Spleen (tissue), 11 donors: ENCODE measurements around the gene KCNH5. TPM values are rescaled to one million over a fixed set of nuclear protein-coding genes. Genes with fewer than 3 reads are reported as not detected.

Source experiments
- DNase-seq: peaks from one replicate; pipeline ENCODE4 v3.0.0-alpha.2; 2020
- H3K27ac ChIP-seq, 8 donors: fragments of 200-600 bp; sonication (generic) in 7 of 8; 1 replicate in 4 of 8; 2 replicates in 4 of 8; pipeline versions ENCODE4 v1.5.0 to v1.8.0; 2016 to 2021; ENCODE audit warnings: inconsistent platforms in 4 of 8, mild to moderate bottlenecking in 4 of 8, moderate library complexity in 1 of 8
- H3K27me3 ChIP-seq, 7 donors: fragments of 200-600 bp; sonication (generic) in 6 of 7; replicated peaks in 1 of 7; 1 replicate in 4 of 7; 2 replicates in 3 of 7; pipeline versions ENCODE4 v1.5.0 to v1.8.0; 2016 to 2021; ENCODE audit warnings: inconsistent platforms in 3 of 7, mild to moderate bottlenecking in 1 of 7
- H3K36me3 ChIP-seq, 6 donors: fragments of 200-600 bp; sonication (generic) in 5 of 6; 1 replicate in 4 of 6; 2 replicates in 2 of 6; pipeline versions ENCODE4 v1.5.0 to v1.8.0; 2016 to 2021; ENCODE audit warnings: inconsistent platforms in 2 of 6
- H3K4me1 ChIP-seq, 6 donors: fragments of 200-600 bp; sonication (generic) in 5 of 6; 1 replicate in 3 of 6; 2 replicates in 3 of 6; pipeline versions ENCODE4 v1.5.0 to v1.8.0; 2016 to 2021; ENCODE audit warnings: inconsistent platforms in 3 of 6
- H3K4me3 ChIP-seq, 8 donors: fragments of 200-600 bp; sonication (generic) in 7 of 8; 1 replicate in 4 of 8; 2 replicates in 4 of 8; pipeline versions ENCODE4 v1.5.0 to v1.8.0; 2016 to 2021; ENCODE audit warnings: inconsistent platforms in 4 of 8, mild to moderate bottlenecking in 4 of 8, moderate library complexity in 2 of 8
- H3K9me3 ChIP-seq, 8 donors: fragments of 200-600 bp; sonication (generic) in 7 of 8; 1 replicate in 4 of 8; 2 replicates in 4 of 8; pipeline versions ENCODE4 v1.5.0 to v1.8.0; 2016 to 2021; ENCODE audit warnings: inconsistent platforms in 4 of 8
- POLR2A ChIP-seq, 3 donors: fragments of 450-650 bp; IDR thresholded peaks; one replicate each; pipeline ENCODE4 v1.5.1; 2017; ENCODE audit warnings: antibody characterized with exemption in 3 of 3, mild to moderate bottlenecking in 1 of 3
- POLR2AphosphoS5 ChIP-seq, 3 donors: sonication (generic); formaldehyde crosslinking; IDR thresholded peaks; one replicate each; pipeline ENCODE4 v1.5.1; 2017; ENCODE audit warnings: antibody characterized with exemption in 3 of 3
- WGBS, 5 donors: extraction: QIAGEN DNeasy Blood & Tissue Kit in 3 of 5; methylation state at CpG; one replicate each; pipeline versions ENCODE4 v1.1.5 to v1.1.7; 2013 to 2018; 5-methylcytosine and 5-hydroxymethylcytosine counted together
- intact Hi-C: fragments of 100-400 bp; cut with DNase I; formaldehyde crosslinking; loops from one replicate; pipeline ENCODE4 v1.15.0; 2023; ENCODE audit warnings: low total_unique reads
- polyA plus RNA-seq, 3 donors: library from polyadenylated mRNA; stranded (reverse); fragments of 200-250 nt; gene quantifications; one replicate each; pipeline ENCODE4 v1.2.1, GENCODE V29; 2013
- total RNA-seq, 7 donors: library from RNA; depleted of rRNA in 3 of 7; stranded (reverse); fragments of >200 nt in 3 of 7; fragmentation: NEBNext Ultra II Directional in 4 of 7; extraction: Animal tissue kit (Norgen Biotek cat#: 25700) in 4 of 7; gene quantifications; one replicate each; pipeline versions ENCODE4 v1.1.0 to v1.2.1, GENCODE V29; 2016 to 2021
- TF ChIP-seq, protein P1 (sequence below), 11 experiments: fragments of 200-600 bp in 7 of 11; fragments of 450-650 bp in 4 of 11; sonication (generic) in 4 of 11; IDR thresholded peaks in 8 of 11; conservative IDR thresholded peaks in 3 of 11; 1 replicate in 7 of 11; 2 replicates in 4 of 11; pipeline versions ENCODE4 v1.4.0 to v1.8.0; 2016 to 2021; ENCODE audit warnings: antibody characterized with exemption in 11 of 11, inconsistent platforms in 4 of 11, mild to moderate bottlenecking in 1 of 11
- donor health status: healthy with polysubstance abuse.
- donor health status: DM: no; HTN: no; CAD: no; lungs with moderate emphysema.
- donor health status: DM: no; HTN: no; CAD: no.
- donor health status: Bipolar disorder and iron deficiency.
- donor health status: healthy.
- donor health status: DM: no; HTN: no; CAD: no.
- donor health status: DM: yes; HTN: yes; CAD: no.

KCNH5 gene
- total and polyA plus RNA-seq, 10 donors = 0.02 to 0.03 (median 0.03) TPM; not detected in 6

DNA sequence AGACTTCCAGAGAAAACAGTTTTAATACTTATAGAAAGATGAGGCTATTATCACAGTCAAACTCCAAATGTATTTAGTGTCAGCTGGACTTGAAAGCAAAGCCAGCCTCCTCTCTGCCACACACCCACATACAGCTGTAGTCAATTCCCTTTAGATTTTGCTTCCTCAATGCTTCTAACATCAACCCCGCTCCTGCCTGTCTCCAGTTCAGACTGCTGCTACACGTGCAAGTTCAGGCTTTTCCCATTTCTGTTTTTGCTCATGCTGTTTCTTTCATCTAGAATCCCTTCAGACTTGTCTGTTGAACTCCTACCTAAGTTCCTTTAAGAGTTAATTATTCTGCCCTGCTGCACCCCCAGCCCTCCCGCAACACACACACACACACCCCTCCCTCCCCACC is 380.0 kb downstream of the KCNH5 start:
- TF ChIP-seq, protein P1, sequence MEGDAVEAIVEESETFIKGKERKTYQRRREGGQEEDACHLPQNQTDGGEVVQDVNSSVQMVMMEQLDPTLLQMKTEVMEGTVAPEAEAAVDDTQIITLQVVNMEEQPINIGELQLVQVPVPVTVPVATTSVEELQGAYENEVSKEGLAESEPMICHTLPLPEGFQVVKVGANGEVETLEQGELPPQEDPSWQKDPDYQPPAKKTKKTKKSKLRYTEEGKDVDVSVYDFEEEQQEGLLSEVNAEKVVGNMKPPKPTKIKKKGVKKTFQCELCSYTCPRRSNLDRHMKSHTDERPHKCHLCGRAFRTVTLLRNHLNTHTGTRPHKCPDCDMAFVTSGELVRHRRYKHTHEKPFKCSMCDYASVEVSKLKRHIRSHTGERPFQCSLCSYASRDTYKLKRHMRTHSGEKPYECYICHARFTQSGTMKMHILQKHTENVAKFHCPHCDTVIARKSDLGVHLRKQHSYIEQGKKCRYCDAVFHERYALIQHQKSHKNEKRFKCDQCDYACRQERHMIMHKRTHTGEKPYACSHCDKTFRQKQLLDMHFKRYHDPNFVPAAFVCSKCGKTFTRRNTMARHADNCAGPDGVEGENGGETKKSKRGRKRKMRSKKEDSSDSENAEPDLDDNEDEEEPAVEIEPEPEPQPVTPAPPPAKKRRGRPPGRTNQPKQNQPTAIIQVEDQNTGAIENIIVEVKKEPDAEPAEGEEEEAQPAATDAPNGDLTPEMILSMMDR (IDR thresholded peaks at IDR 0.05 in 8 of 11, conservative IDR thresholded peaks at IDR 0.05 in 3 of 11) = no peak
- TF ChIP-seq POLR2AphosphoS5 (IDR thresholded peaks at IDR 0.05) (no peak), POLR2A (IDR thresholded peaks at IDR 0.05) (no peak)
- 5 to 47% (median 22%) methylated on average over 2 to 3 of the region's 3 CpGs for WGBS, 5 donors
- Histone ChIP-seq H3K9me3 (peaks cover 0 to 10% (median 0%) of the 10 kb centered on the region in 8 donors), H3K4me3 (no peak overlapping the region), H3K27ac (no peak overlapping the region), H3K4me1 (no peaks in the 10 kb centered on the region), H3K27me3 (no peaks in the 10 kb centered on the region), H3K36me3 (no peaks in the 10 kb centered on the region)
- no peak for DNase-seq
- intact Hi-C loops = no loop called here

DNA sequence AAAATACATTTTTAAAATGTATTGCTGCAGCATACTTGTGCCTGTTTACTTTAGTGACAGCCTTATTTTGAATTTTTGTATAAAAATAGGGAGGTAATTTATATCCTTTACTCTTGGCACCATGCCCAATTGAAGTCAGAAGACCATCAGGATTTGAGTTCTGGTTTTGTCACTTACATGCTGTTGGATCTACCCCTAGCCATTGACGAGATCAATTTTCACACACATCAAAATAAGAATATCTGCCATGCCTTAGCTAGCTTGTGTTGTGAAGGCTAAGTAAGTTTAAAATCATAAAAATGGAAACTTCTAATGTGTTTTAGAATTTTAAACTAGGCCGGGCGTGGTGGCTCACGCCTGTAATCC is 381.8 kb downstream of the KCNH5 start:
- intact Hi-C loops = no loop called here
- WGBS, 5 donors = 60 to 88% (median 74%) methylated on average over 4 of the region's 4 CpGs
- TF ChIP-seq, protein P1 (IDR thresholded peaks at IDR 0.05 in 8 of 11, conservative IDR thresholded peaks at IDR 0.05 in 3 of 11) = no peak
- TF ChIP-seq POLR2AphosphoS5 (IDR thresholded peaks at IDR 0.05) (no peak), POLR2A (IDR thresholded peaks at IDR 0.05) (no peak)
- no peak for DNase-seq
- no peak overlapping the region for H3K4me3 ChIP-seq
- no peaks in the 10 kb centered on the region for H3K4me1 ChIP-seq
- peaks cover 0 to 10% (median 0%) of the 10 kb centered on the region in 8 donors for H3K9me3 ChIP-seq
- no peaks in the 10 kb centered on the region for H3K27me3 ChIP-seq
- H3K36me3 ChIP-seq = no peaks in the 10 kb centered on the region
- no peak overlapping the region for H3K27ac ChIP-seq

DNA sequence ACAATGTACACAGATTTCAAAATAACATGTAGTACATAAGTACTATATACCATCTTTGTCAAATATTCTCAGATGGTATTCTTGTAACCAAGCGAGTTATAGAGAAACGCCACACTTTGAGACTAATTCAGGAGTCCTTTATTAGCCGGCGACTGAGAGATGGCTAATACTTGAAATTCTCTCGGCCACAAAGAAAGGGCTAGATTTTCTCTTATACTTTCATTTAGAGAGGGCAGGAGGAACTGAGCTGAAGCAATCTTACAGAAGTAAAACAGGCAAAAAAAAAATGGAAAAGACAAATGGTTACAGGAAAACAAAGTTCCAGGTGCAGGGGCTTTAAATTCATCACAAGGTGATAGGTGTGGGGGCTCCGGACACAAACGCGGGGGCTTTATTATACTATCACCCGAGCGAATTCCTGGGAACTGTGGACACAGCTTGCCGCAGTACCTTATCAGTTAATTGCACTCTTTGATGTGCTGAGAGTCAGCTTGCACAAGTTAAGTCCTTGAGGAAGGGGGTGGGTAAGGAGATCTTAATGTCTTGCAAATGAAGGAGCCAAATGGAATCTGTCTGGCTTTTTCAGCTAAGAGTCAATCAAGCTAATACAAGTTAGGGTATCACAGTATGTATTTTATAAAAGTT is 382.3 kb downstream of the KCNH5 start:
- H3K4me1 ChIP-seq = no peaks in the 10 kb centered on the region
- WGBS, 5 donors = 34 to 45% (median 38%) methylated on average over 11 of the region's 11 CpGs
- H3K4me3 ChIP-seq = no peak overlapping the region
- H3K36me3 ChIP-seq = no peaks in the 10 kb centered on the region
- no peak overlapping the region for H3K27ac ChIP-seq
- peaks cover 0 to 13% (median 0%) of the 10 kb centered on the region in 8 donors for H3K9me3 ChIP-seq
- no peaks in the 10 kb centered on the region for H3K27me3 ChIP-seq
- no peak for DNase-seq
- TF ChIP-seq POLR2AphosphoS5 (IDR thresholded peaks at IDR 0.05) (no peak), POLR2A (IDR thresholded peaks at IDR 0.05) (no peak)
- intact Hi-C loops = no loop called here

DNA sequence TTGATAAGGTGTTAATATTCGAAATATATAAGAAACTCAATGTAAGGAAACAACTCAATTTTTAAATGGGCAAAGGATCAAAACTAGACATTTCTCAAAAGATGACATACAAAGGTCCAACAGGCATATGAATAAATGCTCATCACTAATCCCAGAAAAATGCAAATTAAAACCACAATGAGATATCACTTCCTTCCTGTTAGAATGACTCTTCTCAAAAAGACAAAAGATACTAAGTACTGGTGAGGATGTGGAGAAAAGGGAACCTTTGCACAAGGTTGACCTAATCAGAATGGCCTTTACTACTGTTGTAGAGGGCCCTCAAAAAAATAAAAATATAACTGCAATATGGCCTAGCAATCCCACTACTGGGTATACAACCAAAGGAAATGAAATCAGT is 383.4 kb downstream of the KCNH5 start:
- DNase-seq = no peak
- no peak overlapping the region for H3K27ac ChIP-seq
- peaks cover 0 to 16% (median 0%) of the 10 kb centered on the region in 8 donors for H3K9me3 ChIP-seq
- WGBS, 5 donors = 74 to 95% (median 89%) methylated on average over 1 of the region's 1 CpG
- TF ChIP-seq POLR2AphosphoS5 (IDR thresholded peaks at IDR 0.05) (no peak), POLR2A (IDR thresholded peaks at IDR 0.05) (no peak)
- TF ChIP-seq, protein P1 (IDR thresholded peaks at IDR 0.05 in 8 of 11, conservative IDR thresholded peaks at IDR 0.05 in 3 of 11) = no peak
- no peaks in the 10 kb centered on the region for H3K4me1 ChIP-seq
- no peaks in the 10 kb centered on the region for H3K36me3 ChIP-seq
- no peaks in the 10 kb centered on the region for H3K27me3 ChIP-seq
- intact Hi-C loops = no loop called here
- H3K4me3 ChIP-seq = no peak overlapping the region
